Measurements from ENCODE around the gene ZNF469.
"Not testable (repeated sequence)": the region's sequence is repeated elsewhere in the genome, so short reads cannot be mapped to it uniquely, and the experiment has no call there.

Gene ZNF469

GRCh38 chr16:88395669-88396584 lies 13.2 kb downstream of the ZNF469 start:
- no peak for DNase-seq

GRCh38 chr16:88398170-88398873 lies 15.6 kb downstream of the ZNF469 start:
- DNase-seq = no peak

- DNase-seq = no peak
Measured at GRCh38 chr16:88398874-88399178, 16.1 kb downstream of the ZNF469 start.

GRCh38 chr16:88400186-88400585 lies 17.4 kb downstream of the ZNF469 start:
- no peak for DNase-seq

GRCh38 chr16:88401604-88402246 lies 19.0 kb downstream of the ZNF469 start:
- DNase-seq = no peak

- DNase-seq = no peak
Measured at GRCh38 chr16:88402551-88403240, 19.9 kb downstream of the ZNF469 start.

- no peak for DNase-seq
Measured at GRCh38 chr16:88403794-88404581, 21.2 kb downstream of the ZNF469 start.

GRCh38 chr16:88404769-88405168 lies 22.0 kb downstream of the ZNF469 start:
- no peak for DNase-seq

- no peak for DNase-seq
Measured at GRCh38 chr16:88405216-88406060, 22.7 kb downstream of the ZNF469 start.

- no peak for DNase-seq
Measured at GRCh38 chr16:88406096-88407041, 23.6 kb downstream of the ZNF469 start.

GRCh38 chr16:88407042-88407420 lies 24.3 kb downstream of the ZNF469 start:
- no peak for DNase-seq

GRCh38 chr16:88407807-88408206 lies 25.0 kb downstream of the ZNF469 start:
- no peak for DNase-seq

GRCh38 chr16:88408561-88409142 lies 25.9 kb downstream of the ZNF469 start:
- DNase-seq = no peak

- no peak for DNase-seq
Measured at GRCh38 chr16:88409296-88410065, 26.7 kb downstream of the ZNF469 start.

- DNase-seq = not testable (repeated sequence)
Measured at GRCh38 chr16:88410297-88410968, 27.7 kb downstream of the ZNF469 start.

- DNase-seq = no peak
Measured at GRCh38 chr16:88411951-88412576, 29.3 kb downstream of the ZNF469 start.

GRCh38 chr16:88412766-88413165 lies 30.0 kb downstream of the ZNF469 start:
- no peak for DNase-seq

GRCh38 chr16:88413231-88413630 lies 30.5 kb downstream of the ZNF469 start:
- DNase-seq = no peak

Data from NCI-H1048 (cell line).